ENCODE data around the gene CAD. TPM values are rescaled to one million over a fixed set of nuclear protein-coding genes. Genes with fewer than 3 reads are reported as not detected.

CAD gene
- total and polyA plus RNA-seq, 9 of the 15 experiments (the other 6 are each of a cell fraction or from before 2014, with no cell fraction given), result 7.5 to 126 (median 33.7) TPM

DNA sequence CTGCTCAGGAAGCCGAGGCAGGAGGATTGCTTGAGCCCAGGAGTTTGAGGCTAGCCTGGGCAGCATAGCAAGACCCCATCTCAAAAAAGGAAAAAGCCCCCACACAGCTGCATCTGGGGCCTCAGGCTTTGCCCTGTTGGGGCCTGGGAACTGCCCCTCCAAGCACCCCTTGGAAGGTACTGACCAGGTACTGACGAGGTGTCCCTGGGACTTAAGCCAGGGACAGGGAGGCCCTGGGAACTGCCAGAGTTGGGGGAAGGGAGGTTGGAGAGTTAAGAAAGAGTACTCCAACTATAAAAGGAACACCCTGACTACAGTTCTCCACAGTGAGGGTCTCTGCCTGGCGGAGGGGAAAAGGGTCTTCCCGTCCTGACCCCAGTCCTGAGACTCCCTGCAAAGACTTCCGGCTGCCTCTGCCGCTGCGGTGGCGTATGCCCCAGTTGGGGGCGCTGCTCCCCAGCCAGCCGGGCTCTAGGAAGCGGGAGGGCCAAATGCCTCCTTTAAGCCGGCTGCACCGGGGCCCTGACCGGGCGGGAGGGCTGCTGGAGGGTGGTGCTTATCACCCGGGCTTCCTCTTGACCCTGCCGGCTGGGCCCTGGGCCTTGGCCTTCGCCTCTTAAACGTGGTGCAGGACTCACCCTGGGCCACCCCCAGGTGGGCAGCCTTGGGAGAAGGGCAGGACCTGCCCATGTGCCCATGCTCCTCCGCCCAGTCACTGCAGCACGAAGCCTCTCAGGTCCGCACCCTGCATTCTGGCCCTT lies 32.9 kb downstream of the CAD start (continued):
- TF ChIP-seq, protein P1, sequence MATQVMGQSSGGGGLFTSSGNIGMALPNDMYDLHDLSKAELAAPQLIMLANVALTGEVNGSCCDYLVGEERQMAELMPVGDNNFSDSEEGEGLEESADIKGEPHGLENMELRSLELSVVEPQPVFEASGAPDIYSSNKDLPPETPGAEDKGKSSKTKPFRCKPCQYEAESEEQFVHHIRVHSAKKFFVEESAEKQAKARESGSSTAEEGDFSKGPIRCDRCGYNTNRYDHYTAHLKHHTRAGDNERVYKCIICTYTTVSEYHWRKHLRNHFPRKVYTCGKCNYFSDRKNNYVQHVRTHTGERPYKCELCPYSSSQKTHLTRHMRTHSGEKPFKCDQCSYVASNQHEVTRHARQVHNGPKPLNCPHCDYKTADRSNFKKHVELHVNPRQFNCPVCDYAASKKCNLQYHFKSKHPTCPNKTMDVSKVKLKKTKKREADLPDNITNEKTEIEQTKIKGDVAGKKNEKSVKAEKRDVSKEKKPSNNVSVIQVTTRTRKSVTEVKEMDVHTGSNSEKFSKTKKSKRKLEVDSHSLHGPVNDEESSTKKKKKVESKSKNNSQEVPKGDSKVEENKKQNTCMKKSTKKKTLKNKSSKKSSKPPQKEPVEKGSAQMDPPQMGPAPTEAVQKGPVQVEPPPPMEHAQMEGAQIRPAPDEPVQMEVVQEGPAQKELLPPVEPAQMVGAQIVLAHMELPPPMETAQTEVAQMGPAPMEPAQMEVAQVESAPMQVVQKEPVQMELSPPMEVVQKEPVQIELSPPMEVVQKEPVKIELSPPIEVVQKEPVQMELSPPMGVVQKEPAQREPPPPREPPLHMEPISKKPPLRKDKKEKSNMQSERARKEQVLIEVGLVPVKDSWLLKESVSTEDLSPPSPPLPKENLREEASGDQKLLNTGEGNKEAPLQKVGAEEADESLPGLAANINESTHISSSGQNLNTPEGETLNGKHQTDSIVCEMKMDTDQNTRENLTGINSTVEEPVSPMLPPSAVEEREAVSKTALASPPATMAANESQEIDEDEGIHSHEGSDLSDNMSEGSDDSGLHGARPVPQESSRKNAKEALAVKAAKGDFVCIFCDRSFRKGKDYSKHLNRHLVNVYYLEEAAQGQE (IDR thresholded peaks at IDR 0.05; ENCODE audit: borderline replicate concordance), result peak; percentile 94
- TF ChIP-seq, protein P1 (CRISPR knock-in tag; IDR thresholded peaks at IDR 0.05; ENCODE audit: low read depth), result no peak
- no peak for TF ChIP-seq BACH1 (tag; IDR thresholded peaks at IDR 0.05)
- no peak for TF ChIP-seq SIRT6 (IDR thresholded peaks at IDR 0.05; ENCODE audit: low read depth, low read length)
- peak; percentile 28 for TF ChIP-seq HNRNPLL (IDR thresholded peaks at IDR 0.05; ENCODE audit: low read depth, low read length, poor library complexity, severe bottlenecking)
- no peak for TF ChIP-seq TBL1XR1 (IDR thresholded peaks at IDR 0.05; ENCODE audit: low read length in 2 of 2)
- TF ChIP-seq CHD1 (IDR thresholded peaks at IDR 0.05; ENCODE audit: low read length), result no peak
- peak in 1 of 2 experiments; percentile 9; a peak in 1 of 4 replicates for TF ChIP-seq HDAC1 (IDR thresholded peaks at IDR 0.05)
- TF ChIP-seq PYGO2 (tag; IDR thresholded peaks at IDR 0.05), result no peak
- TF ChIP-seq, protein P2, sequence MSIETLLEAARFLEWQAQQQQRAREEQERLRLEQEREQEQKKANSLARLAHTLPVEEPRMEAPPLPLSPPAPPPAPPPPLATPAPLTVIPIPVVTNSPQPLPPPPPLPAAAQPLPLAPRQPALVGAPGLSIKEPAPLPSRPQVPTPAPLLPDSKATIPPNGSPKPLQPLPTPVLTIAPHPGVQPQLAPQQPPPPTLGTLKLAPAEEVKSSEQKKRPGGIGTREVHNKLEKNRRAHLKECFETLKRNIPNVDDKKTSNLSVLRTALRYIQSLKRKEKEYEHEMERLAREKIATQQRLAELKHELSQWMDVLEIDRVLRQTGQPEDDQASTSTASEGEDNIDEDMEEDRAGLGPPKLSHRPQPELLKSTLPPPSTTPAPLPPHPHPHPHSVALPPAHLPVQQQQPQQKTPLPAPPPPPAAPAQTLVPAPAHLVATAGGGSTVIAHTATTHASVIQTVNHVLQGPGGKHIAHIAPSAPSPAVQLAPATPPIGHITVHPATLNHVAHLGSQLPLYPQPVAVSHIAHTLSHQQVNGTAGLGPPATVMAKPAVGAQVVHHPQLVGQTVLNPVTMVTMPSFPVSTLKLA (conservative IDR thresholded peaks at IDR 0.05), result no peak
- no peak for TF ChIP-seq ZNF324 (CRISPR knock-in tag; IDR thresholded peaks at IDR 0.05)
- TF ChIP-seq NR3C1 (CRISPR knock-in tag; IDR thresholded peaks at IDR 0.05), result no peak
- no peak; the same call in 1 of the 2 replicates for TF ChIP-seq SMARCA4 (IDR thresholded peaks at IDR 0.05)
- TF ChIP-seq, protein P3, sequence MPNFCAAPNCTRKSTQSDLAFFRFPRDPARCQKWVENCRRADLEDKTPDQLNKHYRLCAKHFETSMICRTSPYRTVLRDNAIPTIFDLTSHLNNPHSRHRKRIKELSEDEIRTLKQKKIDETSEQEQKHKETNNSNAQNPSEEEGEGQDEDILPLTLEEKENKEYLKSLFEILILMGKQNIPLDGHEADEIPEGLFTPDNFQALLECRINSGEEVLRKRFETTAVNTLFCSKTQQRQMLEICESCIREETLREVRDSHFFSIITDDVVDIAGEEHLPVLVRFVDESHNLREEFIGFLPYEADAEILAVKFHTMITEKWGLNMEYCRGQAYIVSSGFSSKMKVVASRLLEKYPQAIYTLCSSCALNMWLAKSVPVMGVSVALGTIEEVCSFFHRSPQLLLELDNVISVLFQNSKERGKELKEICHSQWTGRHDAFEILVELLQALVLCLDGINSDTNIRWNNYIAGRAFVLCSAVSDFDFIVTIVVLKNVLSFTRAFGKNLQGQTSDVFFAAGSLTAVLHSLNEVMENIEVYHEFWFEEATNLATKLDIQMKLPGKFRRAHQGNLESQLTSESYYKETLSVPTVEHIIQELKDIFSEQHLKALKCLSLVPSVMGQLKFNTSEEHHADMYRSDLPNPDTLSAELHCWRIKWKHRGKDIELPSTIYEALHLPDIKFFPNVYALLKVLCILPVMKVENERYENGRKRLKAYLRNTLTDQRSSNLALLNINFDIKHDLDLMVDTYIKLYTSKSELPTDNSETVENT (CRISPR knock-in tag; IDR thresholded peaks at IDR 0.05), result no peak
- TF ChIP-seq ZNF24 (IDR thresholded peaks at IDR 0.05), result peak; percentile 39; the same call in 1 of the 2 replicates
- TF ChIP-seq DNMT1 (IDR thresholded peaks at IDR 0.05), result no peak
- no peak for TF ChIP-seq ARHGAP35 (IDR thresholded peaks at IDR 0.05; ENCODE audit: partially characterized antibody)
